Neural progenitor cell (in vitro differentiated cells): Measurements from ENCODE around the gene MAMLD1. TPM values are rescaled to one million over a fixed set of nuclear protein-coding genes. Genes with fewer than 3 reads are reported as not detected.
A peak's percentile ranks its signal among the peaks of the same experiment; 100 is the strongest.

ENCODE experiments used
- DNase-seq: peaks from one replicate; pipeline ENCODE4 v3.0.0-alpha.2; 2016; ENCODE audit warnings: low spot score
- H2AFZ ChIP-seq: fragments of 200-600 bp; sonication (generic); replicated peaks from 2 replicates; pipeline ENCODE4 v1.6.1; 2016; ENCODE audit warnings: antibody characterized with exemption
- H3F3A ChIP-seq: fragments of 200-600 bp; sonication (generic); 2 replicates; pipeline ENCODE4 v1.6.1; 2016; ENCODE audit warnings: antibody characterized with exemption, low read depth
- H3K27ac ChIP-seq: fragments of 200-600 bp; sonication (generic); 2 replicates; pipeline ENCODE4 v1.5.1; 2016; ENCODE audit warnings: mild to moderate bottlenecking
- H3K27me3 ChIP-seq: fragments of 200-600 bp; sonication (generic); 2 replicates; pipeline ENCODE4 v1.6.1; 2016; ENCODE audit warnings: mild to moderate bottlenecking, moderate library complexity
- H3K36me3 ChIP-seq: fragments of 200-600 bp; sonication (generic); 2 replicates; pipeline ENCODE4 v1.5.1; 2016
- H3K4me1 ChIP-seq: fragments of 200-600 bp; sonication (generic); 2 replicates; pipeline ENCODE4 v1.6.1; 2016; ENCODE audit warnings: mixed run types
- H3K4me2 ChIP-seq: fragments of 200-600 bp; sonication (generic); 2 replicates; pipeline ENCODE4 v1.6.1; 2016
- H3K4me3 ChIP-seq: fragments of 200-600 bp; sonication (generic); 2 replicates; pipeline ENCODE4 v1.5.1; 2016
- H3K79me2 ChIP-seq: fragments of 200-600 bp; sonication (generic); 2 replicates; pipeline ENCODE4 v1.6.1; 2016; ENCODE audit warnings: low read depth
- H3K9ac ChIP-seq: fragments of 200-600 bp; sonication (generic); 2 replicates; pipeline ENCODE4 v1.6.1; 2016
- H3K9me3 ChIP-seq: fragments of 200-600 bp; sonication (generic); 2 replicates; pipeline ENCODE4 v1.5.1; 2016; ENCODE audit warnings: low read depth
- H4K20me1 ChIP-seq: fragments of 200-600 bp; sonication (generic); 2 replicates; pipeline ENCODE4 v1.6.1; 2016; ENCODE audit warnings: low read depth
- H3K27ac Mint-ChIP-seq: 3 replicates; pipeline ENCODE4 v1.8.0; 2021; ENCODE audit warnings: mixed read lengths
- H3K27me3 Mint-ChIP-seq: 2 replicates; pipeline ENCODE4 v1.8.0; 2022; ENCODE audit warnings: low read depth, mild to moderate bottlenecking, inconsistent platforms, moderate library complexity, mixed read lengths; ENCODE audit not compliant: insufficient read depth
- H3K36me3 Mint-ChIP-seq: 3 replicates; pipeline ENCODE4 v1.8.0; 2021; ENCODE audit warnings: mixed read lengths
- H3K4me1 Mint-ChIP-seq: 3 replicates; pipeline ENCODE4 v1.8.0; 2021; ENCODE audit warnings: mixed read lengths
- H3K4me3 Mint-ChIP-seq: 3 replicates; pipeline ENCODE4 v1.8.0; 2021; ENCODE audit warnings: mild to moderate bottlenecking, moderate library complexity, mixed read lengths
- H3K9me3 Mint-ChIP-seq: 3 replicates; pipeline ENCODE4 v1.8.0; 2020; ENCODE audit warnings: mixed read lengths
- EZH2 ChIP-seq: fragments of 200-600 bp; sonication (generic); IDR thresholded peaks from 2 replicates; pipeline ENCODE4 v1.6.1; 2017; ENCODE audit warnings: antibody characterized with exemption, mild to moderate bottlenecking, moderate library complexity
- EZH2phosphoT487 ChIP-seq: fragments of 200-600 bp; sonication (generic); IDR thresholded peaks from 2 replicates; pipeline ENCODE4 v1.6.1; 2017; ENCODE audit warnings: antibody characterized with exemption
- total RNA-seq: library from RNA; depleted of rRNA; stranded (reverse); fragments of >200 nt; gene quantifications from 2 replicates; pipeline ENCODE4 v1.2.3, GENCODE V29; 2015; ENCODE audit warnings: low replicate concordance
- TF ChIP-seq, protein P1 (sequence below): fragments of 200-600 bp; sonication (generic); IDR thresholded peaks from 2 replicates; pipeline ENCODE4 v1.5.1; 2017; ENCODE audit warnings: antibody characterized with exemption, mild to moderate bottlenecking

MAMLD1 gene
- total RNA-seq, 1 donor from 2014 or later: not detected

DNA sequence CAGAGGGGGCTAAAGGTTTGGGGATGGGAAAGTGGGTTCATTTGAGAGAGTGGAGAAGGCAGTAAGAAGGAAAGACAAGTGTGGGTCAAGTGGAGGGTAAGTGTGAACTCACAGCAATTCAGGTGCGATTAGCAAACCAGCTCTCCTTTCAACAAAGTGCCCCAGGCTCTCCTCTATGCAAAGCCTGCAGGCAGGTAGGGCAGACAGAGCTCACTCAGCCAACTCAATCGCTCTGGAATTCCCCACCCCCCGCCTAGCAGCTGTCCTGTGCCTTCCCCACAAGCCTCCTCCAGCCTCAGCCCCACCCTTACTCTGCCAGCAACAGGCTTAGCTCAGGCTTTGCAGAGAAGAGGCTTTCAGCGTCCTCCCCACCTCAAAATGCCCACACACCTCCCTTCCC is 14.8 kb upstream of the MAMLD1 start:
- H3K4me3 Mint-ChIP-seq: no peak overlapping the region

GRCh38 chrX:150352114-150352513 is 11.0 kb upstream of the MAMLD1 start:
- peaks cover 11% of the 10 kb centered on the region for H3K9me3 Mint-ChIP-seq
- H3K27me3 Mint-ChIP-seq: peaks cover 2% of the 10 kb centered on the region
- TF ChIP-seq EZH2 (no peak), EZH2phosphoT487 (no peak)
- TF ChIP-seq, protein P1, sequence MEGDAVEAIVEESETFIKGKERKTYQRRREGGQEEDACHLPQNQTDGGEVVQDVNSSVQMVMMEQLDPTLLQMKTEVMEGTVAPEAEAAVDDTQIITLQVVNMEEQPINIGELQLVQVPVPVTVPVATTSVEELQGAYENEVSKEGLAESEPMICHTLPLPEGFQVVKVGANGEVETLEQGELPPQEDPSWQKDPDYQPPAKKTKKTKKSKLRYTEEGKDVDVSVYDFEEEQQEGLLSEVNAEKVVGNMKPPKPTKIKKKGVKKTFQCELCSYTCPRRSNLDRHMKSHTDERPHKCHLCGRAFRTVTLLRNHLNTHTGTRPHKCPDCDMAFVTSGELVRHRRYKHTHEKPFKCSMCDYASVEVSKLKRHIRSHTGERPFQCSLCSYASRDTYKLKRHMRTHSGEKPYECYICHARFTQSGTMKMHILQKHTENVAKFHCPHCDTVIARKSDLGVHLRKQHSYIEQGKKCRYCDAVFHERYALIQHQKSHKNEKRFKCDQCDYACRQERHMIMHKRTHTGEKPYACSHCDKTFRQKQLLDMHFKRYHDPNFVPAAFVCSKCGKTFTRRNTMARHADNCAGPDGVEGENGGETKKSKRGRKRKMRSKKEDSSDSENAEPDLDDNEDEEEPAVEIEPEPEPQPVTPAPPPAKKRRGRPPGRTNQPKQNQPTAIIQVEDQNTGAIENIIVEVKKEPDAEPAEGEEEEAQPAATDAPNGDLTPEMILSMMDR: no peak
- Histone ChIP-seq H3F3A (no peaks in the 10 kb centered on the region), H3K9ac (no peak overlapping the region), H3K4me2 (no peak overlapping the region), H3K4me3 (no peak overlapping the region), H3K27ac (no peak overlapping the region), H3K27me3 (no peaks in the 10 kb centered on the region), H3K9me3 (peaks cover 4% of the 10 kb centered on the region), H2AFZ (no peak overlapping the region), H4K20me1 (no peaks in the 10 kb centered on the region), H3K4me1 (peaks cover 5% of the 10 kb centered on the region), H3K79me2 (no peaks in the 10 kb centered on the region), H3K36me3 (no peaks in the 10 kb centered on the region)
- no peaks in the 10 kb centered on the region for H3K36me3 Mint-ChIP-seq
- no peak overlapping the region for H3K27ac Mint-ChIP-seq
- no peak for DNase-seq
- peaks cover 4% of the 10 kb centered on the region for H3K4me1 Mint-ChIP-seq
- H3K4me3 Mint-ChIP-seq: no peak overlapping the region

More for the DNA sequence above, 14.8 kb upstream of the MAMLD1 start:
- peak; percentile 50 for DNase-seq
- H3K9ac ChIP-seq: no peak overlapping the region
- H3K4me1 ChIP-seq: no peaks in the 10 kb centered on the region
- H4K20me1 ChIP-seq: no peaks in the 10 kb centered on the region
- H3F3A ChIP-seq: no peaks in the 10 kb centered on the region
- H3K36me3 Mint-ChIP-seq: no peaks in the 10 kb centered on the region
- no peaks in the 10 kb centered on the region for H3K27me3 ChIP-seq
- H3K9me3 ChIP-seq: peaks cover 4% of the 10 kb centered on the region
- H3K79me2 ChIP-seq: no peaks in the 10 kb centered on the region
- no peak overlapping the region for H3K27ac ChIP-seq
- peaks cover 11% of the 10 kb centered on the region for H3K9me3 Mint-ChIP-seq
- H3K4me1 Mint-ChIP-seq: peaks cover 4% of the 10 kb centered on the region
- no peak overlapping the region for H3K27ac Mint-ChIP-seq
- no peak overlapping the region for H3K4me3 ChIP-seq
- no peak for TF ChIP-seq EZH2
- TF ChIP-seq EZH2phosphoT487: no peak
- TF ChIP-seq, protein P1: no peak
- H3K4me2 ChIP-seq: no peak overlapping the region
- no peaks in the 10 kb centered on the region for H3K36me3 ChIP-seq
- no peak overlapping the region for H2AFZ ChIP-seq
- H3K27me3 Mint-ChIP-seq: peaks cover 5% of the 10 kb centered on the region

- no peak for DNase-seq
- Mint-ChIP-seq H3K27me3 (peaks cover 2% of the 10 kb centered on the region), H3K36me3 (no peaks in the 10 kb centered on the region), H3K9me3 (peaks cover 11% of the 10 kb centered on the region), H3K4me1 (peaks cover 4% of the 10 kb centered on the region), H3K4me3 (no peak overlapping the region), H3K27ac (no peak overlapping the region)
- TF ChIP-seq, protein P1: no peak
- no peak for TF ChIP-seq EZH2
- no peak for TF ChIP-seq EZH2phosphoT487
- H4K20me1 ChIP-seq: no peaks in the 10 kb centered on the region
- peaks cover 5% of the 10 kb centered on the region for H3K4me1 ChIP-seq
- H3K79me2 ChIP-seq: no peaks in the 10 kb centered on the region
- no peak overlapping the region for H3K4me3 ChIP-seq
- no peak overlapping the region for H3K9ac ChIP-seq
- no peak overlapping the region for H2AFZ ChIP-seq
- H3K4me2 ChIP-seq: no peak overlapping the region
- H3K27ac ChIP-seq: no peak overlapping the region
- H3F3A ChIP-seq: no peaks in the 10 kb centered on the region
- H3K9me3 ChIP-seq: peaks cover 4% of the 10 kb centered on the region
- no peaks in the 10 kb centered on the region for H3K27me3 ChIP-seq
- no peaks in the 10 kb centered on the region for H3K36me3 ChIP-seq
Measured at GRCh38 chrX:150352581-150352980, 10.5 kb upstream of the MAMLD1 start.
